Ishikawa (cell line): ENCODE measurements around the gene EYA2.

Experiments used
- CEBPB ChIP-seq: IDR thresholded peaks from 2 replicates; pipeline ENCODE4 v1.6.1; 2012
- CREB1 ChIP-seq: IDR thresholded peaks from 2 replicates; pipeline ENCODE4 v1.6.1; 2012; ENCODE audit warnings: low read depth
- EGR1 ChIP-seq: IDR thresholded peaks from 2 replicates; pipeline ENCODE4 v1.6.1; 2012
- EP300 ChIP-seq: IDR thresholded peaks from 2 replicates; pipeline ENCODE4 v1.6.1; 2012; ENCODE audit warnings: borderline replicate concordance
- FOXM1 ChIP-seq: IDR thresholded peaks from 2 replicates; pipeline ENCODE4 v1.6.1; 2012; ENCODE audit warnings: low read depth, borderline replicate concordance
- NFIC ChIP-seq: IDR thresholded peaks from 2 replicates; pipeline ENCODE4 v1.6.1; 2012
- RAD21 ChIP-seq: IDR thresholded peaks from 2 replicates; pipeline ENCODE4 v1.6.1; 2012; ENCODE audit warnings: low read depth
- TAF1 ChIP-seq: IDR thresholded peaks from 2 replicates; pipeline ENCODE4 v1.6.1; 2012; ENCODE audit warnings: low read depth, mild to moderate bottlenecking
- TCF12 ChIP-seq: IDR thresholded peaks from 2 replicates; pipeline ENCODE4 v1.6.1; 2012; ENCODE audit warnings: low read depth
- TEAD4 ChIP-seq: IDR thresholded peaks from 2 replicates; pipeline ENCODE4 v1.6.1; 2012
- YY1 ChIP-seq: IDR thresholded peaks from 2 replicates; pipeline ENCODE4 v1.6.1; 2012; ENCODE audit warnings: low read depth
- ZBTB7A ChIP-seq: IDR thresholded peaks from 2 replicates; pipeline ENCODE4 v1.6.1; 2012; ENCODE audit warnings: low read depth
- TF ChIP-seq, protein P1 (sequence below): IDR thresholded peaks from 2 replicates; pipeline ENCODE4 v1.6.1; 2012; ENCODE audit warnings: low read depth, mild to moderate bottlenecking
- TF ChIP-seq, protein P2 (sequence below): IDR thresholded peaks from 2 replicates; pipeline ENCODE4 v1.6.1; 2012
- TF ChIP-seq, protein P3 (sequence below): IDR thresholded peaks from 2 replicates; pipeline ENCODE4 v1.6.1; 2012

EYA2 gene

DNA sequence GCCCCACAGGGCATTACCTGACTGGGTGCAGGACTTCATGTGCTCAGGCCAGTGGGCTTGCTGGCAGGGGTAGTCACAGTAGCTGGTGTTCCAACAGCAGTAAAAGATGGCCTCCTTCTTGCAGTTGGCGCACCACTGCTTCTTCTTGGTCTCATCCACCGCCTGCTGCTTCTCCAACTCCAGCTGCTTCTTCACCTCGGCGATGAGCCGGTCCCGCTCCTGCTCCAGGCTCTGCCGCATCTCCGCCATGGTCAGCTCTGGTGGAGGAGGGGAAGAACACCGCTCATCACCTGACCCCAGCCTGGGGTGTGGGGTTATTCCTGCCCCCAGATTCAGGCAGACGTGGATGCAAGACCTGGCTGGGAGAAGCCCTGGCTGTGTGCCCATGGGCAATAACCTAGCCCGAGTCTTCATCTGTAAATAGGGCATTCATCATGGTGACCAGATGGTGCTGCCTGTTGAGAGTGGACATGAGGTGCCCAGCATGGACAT, 329.7 kb downstream of the EYA2 start:
- TF ChIP-seq, protein P1, sequence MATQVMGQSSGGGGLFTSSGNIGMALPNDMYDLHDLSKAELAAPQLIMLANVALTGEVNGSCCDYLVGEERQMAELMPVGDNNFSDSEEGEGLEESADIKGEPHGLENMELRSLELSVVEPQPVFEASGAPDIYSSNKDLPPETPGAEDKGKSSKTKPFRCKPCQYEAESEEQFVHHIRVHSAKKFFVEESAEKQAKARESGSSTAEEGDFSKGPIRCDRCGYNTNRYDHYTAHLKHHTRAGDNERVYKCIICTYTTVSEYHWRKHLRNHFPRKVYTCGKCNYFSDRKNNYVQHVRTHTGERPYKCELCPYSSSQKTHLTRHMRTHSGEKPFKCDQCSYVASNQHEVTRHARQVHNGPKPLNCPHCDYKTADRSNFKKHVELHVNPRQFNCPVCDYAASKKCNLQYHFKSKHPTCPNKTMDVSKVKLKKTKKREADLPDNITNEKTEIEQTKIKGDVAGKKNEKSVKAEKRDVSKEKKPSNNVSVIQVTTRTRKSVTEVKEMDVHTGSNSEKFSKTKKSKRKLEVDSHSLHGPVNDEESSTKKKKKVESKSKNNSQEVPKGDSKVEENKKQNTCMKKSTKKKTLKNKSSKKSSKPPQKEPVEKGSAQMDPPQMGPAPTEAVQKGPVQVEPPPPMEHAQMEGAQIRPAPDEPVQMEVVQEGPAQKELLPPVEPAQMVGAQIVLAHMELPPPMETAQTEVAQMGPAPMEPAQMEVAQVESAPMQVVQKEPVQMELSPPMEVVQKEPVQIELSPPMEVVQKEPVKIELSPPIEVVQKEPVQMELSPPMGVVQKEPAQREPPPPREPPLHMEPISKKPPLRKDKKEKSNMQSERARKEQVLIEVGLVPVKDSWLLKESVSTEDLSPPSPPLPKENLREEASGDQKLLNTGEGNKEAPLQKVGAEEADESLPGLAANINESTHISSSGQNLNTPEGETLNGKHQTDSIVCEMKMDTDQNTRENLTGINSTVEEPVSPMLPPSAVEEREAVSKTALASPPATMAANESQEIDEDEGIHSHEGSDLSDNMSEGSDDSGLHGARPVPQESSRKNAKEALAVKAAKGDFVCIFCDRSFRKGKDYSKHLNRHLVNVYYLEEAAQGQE, result no peak
- TF ChIP-seq ZBTB7A, result no peak

DNA sequence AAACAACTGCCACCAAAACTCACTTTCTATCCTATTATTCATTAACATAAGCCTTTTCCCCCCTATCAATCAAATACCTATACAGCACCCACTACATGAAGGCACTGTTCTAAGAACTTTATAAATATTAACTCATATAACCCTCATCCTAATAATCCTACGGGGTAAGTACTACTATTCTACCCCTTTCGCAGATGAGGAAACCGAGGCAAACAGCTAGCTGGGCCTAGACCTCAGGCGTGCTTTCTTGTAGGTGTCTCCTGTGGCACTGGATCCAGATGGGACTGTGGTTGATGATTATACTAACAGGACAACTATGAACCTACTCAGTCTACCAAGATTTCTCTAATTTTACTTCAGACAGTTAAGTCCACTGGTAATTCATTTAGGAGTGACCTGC, 330.2 kb downstream of the EYA2 start:
- TF ChIP-seq TEAD4 (no peak), ZBTB7A (no peak), CREB1 (no peak), EP300 (no peak), YY1 (no peak), NFIC (no peak), FOXM1 (no peak), TCF12 (no peak), CEBPB (no peak), TAF1 (no peak)
- TF ChIP-seq, protein P2, sequence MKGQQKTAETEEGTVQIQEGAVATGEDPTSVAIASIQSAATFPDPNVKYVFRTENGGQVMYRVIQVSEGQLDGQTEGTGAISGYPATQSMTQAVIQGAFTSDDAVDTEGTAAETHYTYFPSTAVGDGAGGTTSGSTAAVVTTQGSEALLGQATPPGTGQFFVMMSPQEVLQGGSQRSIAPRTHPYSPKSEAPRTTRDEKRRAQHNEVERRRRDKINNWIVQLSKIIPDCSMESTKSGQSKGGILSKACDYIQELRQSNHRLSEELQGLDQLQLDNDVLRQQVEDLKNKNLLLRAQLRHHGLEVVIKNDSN, result no peak
- TF ChIP-seq, protein P1, result no peak

DNA sequence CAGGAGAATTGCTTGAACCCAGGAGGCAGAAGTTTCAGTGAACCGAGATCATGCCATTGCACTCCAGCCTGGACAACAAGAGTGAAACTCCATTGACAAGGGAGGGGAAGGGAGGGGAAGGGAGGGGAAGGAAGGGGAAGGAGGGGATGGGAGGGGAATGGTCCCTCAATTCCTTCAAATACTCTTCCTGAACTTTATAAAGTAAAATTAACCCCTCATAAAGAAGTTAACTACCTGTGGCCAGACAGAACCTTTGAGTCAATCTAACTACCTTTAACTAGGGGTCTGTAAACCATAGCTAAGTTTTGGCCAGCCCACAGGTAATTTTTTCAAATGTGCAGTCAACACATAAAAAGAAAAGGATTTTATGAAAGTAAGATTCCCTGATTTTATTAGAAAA, 330.8 kb downstream of the EYA2 start:
- TF ChIP-seq, protein P3, sequence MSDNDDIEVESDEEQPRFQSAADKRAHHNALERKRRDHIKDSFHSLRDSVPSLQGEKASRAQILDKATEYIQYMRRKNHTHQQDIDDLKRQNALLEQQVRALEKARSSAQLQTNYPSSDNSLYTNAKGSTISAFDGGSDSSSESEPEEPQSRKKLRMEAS, result no peak
- TF ChIP-seq ZBTB7A (no peak), NFIC (no peak), EGR1 (no peak)

DNA sequence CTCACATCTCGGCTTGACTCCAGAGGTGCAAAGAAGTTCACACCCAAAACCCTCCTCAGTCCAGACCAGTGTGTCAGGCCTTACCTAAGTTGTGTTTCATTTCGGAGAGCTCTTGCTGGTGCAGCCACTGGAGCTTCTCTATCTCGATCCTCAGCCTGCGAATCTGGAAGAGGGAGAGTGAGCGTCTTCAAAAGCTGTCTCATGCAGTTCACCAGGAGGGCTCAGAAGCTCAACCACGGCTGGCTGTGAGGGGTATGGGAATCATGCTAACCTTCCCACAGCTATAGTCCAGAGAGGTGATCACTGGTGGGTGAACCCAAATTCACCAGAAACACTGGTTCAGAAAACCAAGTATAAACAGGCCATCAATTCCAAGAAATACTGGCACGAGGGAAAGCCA, 332.5 kb downstream of the EYA2 start:
- TF ChIP-seq FOXM1 (no peak), CEBPB (no peak)

DNA sequence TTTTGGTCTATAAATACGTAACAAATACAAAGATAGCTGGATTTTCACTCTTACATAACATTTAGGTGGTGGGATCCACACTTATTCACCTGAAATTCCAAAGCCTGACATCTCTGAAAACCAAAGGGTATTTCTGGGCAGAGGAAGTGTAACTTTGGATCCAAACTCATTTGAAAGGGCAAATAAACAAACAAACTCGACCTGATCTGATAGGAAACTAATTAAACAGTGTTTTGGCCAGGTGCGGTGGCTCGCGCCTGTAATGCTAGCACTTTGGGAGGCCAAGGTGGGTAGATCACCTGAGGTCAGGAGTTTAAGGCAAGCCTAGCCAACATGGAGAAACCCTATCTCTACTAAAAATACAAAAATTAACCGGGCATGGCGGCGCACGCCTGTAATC, 332.9 kb downstream of the EYA2 start:
- no peak for TF ChIP-seq CREB1
- TF ChIP-seq NFIC, result no peak
- TF ChIP-seq CEBPB, result no peak
- no peak for TF ChIP-seq FOXM1
- TF ChIP-seq, protein P3, result no peak
- TF ChIP-seq, protein P1, result no peak
- no peak for TF ChIP-seq EP300
- TF ChIP-seq TAF1, result no peak
- TF ChIP-seq RAD21, result no peak
- no peak for TF ChIP-seq EGR1
- TF ChIP-seq TEAD4, result no peak

DNA sequence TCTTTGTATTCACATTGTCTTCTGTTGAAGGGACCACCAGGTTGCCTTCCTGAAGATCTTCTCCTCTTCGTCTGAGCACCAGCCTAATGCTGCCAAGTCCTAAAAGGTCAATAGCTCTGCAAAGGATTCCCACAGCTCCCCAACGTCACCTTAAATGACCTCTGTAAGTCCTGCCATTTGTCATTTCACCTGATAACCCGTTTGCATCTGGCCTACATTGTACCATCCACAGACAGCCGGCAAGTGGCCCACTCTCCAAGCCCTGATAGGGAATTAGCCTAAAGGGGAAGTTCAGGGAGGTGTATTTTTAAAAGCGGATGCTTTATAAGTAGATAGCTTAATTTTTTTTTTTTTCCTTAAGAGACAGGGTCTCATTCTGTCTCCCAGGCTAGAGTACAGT, 334.0 kb downstream of the EYA2 start:
- TF ChIP-seq, protein P2, result no peak
- no peak for TF ChIP-seq ZBTB7A
- TF ChIP-seq CEBPB, result no peak
- TF ChIP-seq EP300, result no peak
- no peak for TF ChIP-seq RAD21
- no peak for TF ChIP-seq TEAD4
- TF ChIP-seq TCF12, result no peak
- TF ChIP-seq, protein P3, result no peak
- TF ChIP-seq TAF1, result no peak
- no peak for TF ChIP-seq YY1
- TF ChIP-seq, protein P1, result no peak
- TF ChIP-seq NFIC, result no peak
- no peak for TF ChIP-seq CREB1
- no peak for TF ChIP-seq FOXM1
- no peak for TF ChIP-seq EGR1
